HCEC 1CT (cell line): ENCODE measurements around the gene OVAAL.
A peak's percentile ranks its signal among the peaks of the same experiment; 100 is the strongest.

ENCODE experiments used
- DNase-seq: peaks from one replicate; pipeline ENCODE4 v3.0.0-alpha.2; 2017

Gene OVAAL

GRCh38 chr1:180558664-180559063, at the start of gene OVAAL:
TSS of gene OVAAL (plus strand) at chr1:180558964.
- DNase-seq: no peak

DNA sequence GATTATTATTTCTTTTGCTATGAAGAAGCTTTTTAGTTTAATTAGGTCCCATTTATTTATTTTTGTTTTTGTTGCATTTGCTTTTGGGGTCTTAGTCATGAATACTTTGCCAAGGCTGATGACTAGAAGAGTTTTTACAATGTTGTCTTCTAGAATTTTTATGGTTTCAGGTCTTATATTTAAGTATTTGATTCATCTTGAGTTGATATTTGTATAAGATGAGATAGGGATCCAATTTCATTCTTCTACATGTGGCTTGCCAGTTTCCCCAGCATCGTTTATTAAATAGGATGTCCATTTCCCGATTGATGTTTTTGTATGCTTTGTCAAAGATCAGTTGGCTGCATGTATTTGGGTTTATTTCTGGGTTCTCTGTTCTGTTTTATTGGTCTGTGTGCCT, 47.9 kb upstream of the OVAAL start:
- no peak for DNase-seq

GRCh38 chr1:180513531-180513930, 45.2 kb upstream of the OVAAL start:
- no peak for DNase-seq

DNA sequence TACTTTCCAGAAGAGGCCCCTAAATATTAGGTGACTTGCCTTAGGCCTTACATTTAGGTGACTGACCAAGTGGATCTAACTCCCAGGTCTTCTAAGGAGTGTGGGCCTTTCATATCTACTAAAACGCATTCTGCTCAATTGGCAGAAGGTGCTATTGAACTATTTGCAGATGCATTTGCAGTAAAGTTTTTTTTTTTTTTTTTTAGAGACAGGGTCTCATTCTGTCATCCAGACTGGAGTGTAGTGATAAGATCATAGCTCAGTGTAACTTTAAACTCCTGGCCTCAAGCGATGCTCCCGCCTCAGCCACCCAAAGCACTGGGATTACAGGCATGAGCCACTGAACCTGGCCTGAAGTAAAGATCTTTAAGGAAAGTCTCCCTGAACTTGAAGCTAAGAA, 43.4 kb upstream of the OVAAL start:
- no peak for DNase-seq

GRCh38 chr1:180515857-180516388, 42.8 kb upstream of the OVAAL start:
- DNase-seq: peak; percentile 68

- DNase-seq: no peak
These were observed 38.9 kb upstream of the OVAAL start for GRCh38 chr1:180519846-180520245.

DNA sequence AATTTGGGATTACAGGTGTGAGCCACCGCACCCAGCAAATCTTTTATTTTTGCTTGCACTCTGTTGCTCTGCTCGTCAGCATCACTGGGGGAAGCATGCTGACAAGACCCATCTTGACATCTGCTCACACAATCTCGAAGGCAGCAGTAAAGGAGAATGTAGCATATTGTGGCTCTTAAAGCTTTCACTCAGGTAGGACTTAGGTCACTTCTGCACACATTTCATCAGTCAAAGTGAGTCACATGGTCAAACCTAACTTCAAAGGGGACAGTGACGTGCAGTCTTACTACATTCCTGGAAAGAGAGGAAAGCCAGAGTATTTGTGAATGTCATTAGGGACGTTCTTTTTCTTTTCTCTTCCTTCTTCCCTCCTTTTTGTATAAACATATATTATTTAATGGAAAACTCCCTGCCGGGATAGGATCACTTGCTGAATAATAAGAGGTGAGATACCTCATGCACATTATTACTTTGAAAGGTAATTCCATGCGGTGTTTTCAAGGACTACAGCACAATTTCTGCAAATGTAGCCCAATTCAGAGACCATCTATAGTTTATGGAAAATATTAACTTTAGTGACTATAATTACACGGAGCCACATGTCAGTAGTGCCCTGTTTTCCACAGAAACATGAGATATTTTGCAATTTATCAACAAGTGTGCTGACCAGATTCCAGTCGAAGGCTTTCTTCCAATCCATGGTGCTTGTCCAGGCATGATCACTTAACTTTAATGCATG, 37.1 kb upstream of the OVAAL start:
- DNase-seq: no peak

DNA sequence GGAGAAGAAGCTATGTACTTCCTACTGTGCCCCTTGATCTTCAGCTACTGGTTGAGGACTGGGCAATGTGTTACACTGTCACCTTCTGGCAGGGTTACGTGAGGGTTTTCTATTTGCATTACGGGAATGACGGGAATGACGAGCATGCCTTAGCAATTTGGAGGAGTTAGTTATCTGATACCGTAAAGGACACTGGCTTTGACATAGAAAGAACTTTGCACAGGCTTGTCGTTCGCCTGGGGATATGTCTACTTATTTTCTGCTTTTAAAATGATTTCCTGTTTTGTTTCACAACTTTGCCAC, 36.6 kb upstream of the OVAAL start:
- DNase-seq: no peak

DNA sequence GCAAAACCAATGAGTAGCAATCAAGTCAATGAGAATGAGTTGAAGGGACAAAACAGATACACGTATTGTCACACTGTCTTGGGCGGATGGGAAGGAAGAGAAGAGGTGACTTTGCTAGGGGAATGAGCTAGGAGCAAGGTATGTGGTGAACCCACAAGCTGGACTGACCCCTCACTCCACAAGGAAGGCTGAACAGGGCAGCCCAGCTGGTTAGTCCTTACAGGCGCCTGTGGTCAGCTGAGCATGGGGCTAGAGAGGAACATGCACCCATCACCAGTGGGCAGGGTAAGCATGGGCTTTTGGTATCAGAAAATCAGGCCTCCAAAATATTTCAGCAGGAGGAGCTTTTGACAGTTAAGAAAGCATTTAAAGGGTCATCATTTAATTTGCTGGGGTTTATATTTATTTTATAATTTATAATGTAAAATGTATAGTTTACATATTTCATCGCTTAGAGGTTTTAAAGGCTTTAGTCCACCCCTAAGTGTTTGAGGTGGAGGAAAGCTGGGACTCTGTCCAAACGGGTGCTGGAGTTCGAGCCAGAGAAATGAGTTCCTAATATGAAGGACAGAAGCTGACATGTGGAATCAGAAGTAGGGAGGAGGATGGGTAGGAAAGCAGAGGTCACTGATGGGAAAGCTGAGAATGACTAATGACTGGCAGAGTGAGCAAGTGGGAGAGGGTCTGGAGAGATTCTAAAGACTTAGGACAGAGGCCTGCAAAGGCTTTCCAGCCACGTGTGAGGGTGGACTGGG, 34.4 kb upstream of the OVAAL start:
- DNase-seq: no peak

- no peak for DNase-seq
These were observed 33.6 kb upstream of the OVAAL start for GRCh38 chr1:180524915-180525714.

DNA sequence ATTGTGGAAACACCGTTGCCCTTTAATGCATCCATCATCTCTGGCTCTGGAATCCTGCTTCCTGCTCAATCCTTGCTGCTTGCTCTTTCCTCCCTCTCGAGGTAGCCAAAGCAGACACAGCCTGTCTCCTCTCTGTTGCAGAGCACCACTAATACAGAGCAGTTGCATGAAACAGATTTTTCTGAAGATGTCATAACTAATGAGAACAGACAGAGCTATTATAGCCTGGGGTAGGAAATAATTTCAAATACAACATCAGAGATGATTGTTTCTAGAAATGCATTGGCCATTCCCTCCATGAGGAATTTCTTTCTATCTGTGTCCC, 33.1 kb upstream of the OVAAL start:
- no peak for DNase-seq

GRCh38 chr1:180527101-180527669, 31.6 kb upstream of the OVAAL start:
- DNase-seq: peak; percentile 21

GRCh38 chr1:180528868-180529470, 29.8 kb upstream of the OVAAL start:
- DNase-seq: no peak

GRCh38 chr1:180530501-180530900, 28.3 kb upstream of the OVAAL start:
- DNase-seq: peak; percentile 38

GRCh38 chr1:180532854-180533253, 25.9 kb upstream of the OVAAL start:
- no peak for DNase-seq

- DNase-seq: peak; percentile 53
These were observed 25.3 kb upstream of the OVAAL start for GRCh38 chr1:180533266-180533987.

- no peak for DNase-seq
These were observed 24.6 kb upstream of the OVAAL start for GRCh38 chr1:180534214-180534613.

- no peak for DNase-seq
These were observed 23.3 kb upstream of the OVAAL start for GRCh38 chr1:180535418-180535999.

GRCh38 chr1:180536821-180537372, 21.9 kb upstream of the OVAAL start:
- DNase-seq: no peak

GRCh38 chr1:180539136-180539535, 19.6 kb upstream of the OVAAL start:
- no peak for DNase-seq
